HG03159 (cell line): Measurements from ENCODE around the gene EDEM2.
"Not testable (repeated sequence)": the region's sequence is repeated elsewhere in the genome, so short reads cannot be mapped to it uniquely, and the experiment has no call there.

Experiments
- ATAC-seq: cut with Tn5 transposase; IDR thresholded peaks from one replicate; pipeline ENCODE4 v1.9.1; 2021; ENCODE audit warnings: mild to moderate bottlenecking, moderate library complexity; ENCODE audit not compliant: unreplicated experiment

The EDEM2 gene

DNA sequence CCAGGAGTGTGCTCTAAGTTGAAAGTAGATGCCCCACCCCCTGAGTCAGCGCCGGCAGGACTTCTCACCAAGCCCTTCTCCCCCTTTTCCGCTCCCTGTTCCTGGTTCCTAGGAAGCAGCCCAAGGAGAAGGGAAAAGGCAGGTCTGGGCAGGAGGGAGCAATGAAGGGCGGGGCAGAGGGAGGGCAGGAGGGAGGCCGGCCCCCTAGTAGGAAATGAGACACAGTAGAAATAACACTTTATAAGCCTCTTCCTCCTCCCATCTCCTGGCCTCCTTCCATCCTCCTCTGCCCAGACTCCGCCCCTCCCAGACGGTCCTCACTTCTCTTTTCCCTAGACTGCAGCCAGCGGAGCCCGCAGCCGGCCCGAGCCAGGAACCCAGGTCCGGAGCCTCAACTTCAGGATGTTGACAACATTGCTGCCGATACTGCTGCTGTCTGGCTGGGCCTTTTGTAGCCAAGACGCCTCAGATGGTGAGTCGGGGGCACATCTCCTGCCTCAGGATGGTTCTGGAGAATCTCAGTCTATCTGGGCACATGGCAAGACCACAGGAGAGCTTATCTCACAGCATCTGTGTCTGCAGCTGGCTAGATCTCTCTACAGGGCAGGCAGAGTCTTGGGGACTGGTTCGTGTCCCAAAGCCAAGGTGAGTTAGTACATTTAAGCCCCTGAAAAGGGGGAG lies 24.8 kb upstream of the EDEM2 start, which contains the start of gene PROCR:
PROCR (plus strand) TSS at position 320 of the 681 bp plus-strand sequence; CDS start at position 403, 83 bp downstream.
- no peak for ATAC-seq

DNA sequence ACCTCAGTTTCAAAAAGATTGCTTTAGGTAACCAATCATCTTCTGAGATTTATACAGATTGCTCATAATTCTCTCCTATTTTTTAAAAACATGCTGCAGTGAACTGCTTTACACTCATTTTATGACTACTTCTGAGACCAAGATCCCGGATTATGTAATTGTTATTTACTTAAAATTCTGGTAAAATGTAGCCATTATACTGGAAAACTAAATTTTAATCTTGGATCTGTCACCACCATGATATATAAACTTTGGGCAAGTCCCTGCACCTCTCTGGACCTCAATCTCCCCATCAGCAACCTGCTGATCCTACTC lies 24.3 kb upstream of the EDEM2 start:
- ATAC-seq = no peak

GRCh38 chr20:35168701-35169409 lies 21.7 kb upstream of the EDEM2 start:
- not testable (repeated sequence) for ATAC-seq

- ATAC-seq = no peak
Observed at GRCh38 chr20:35167787-35168186, 20.7 kb upstream of the EDEM2 start.

DNA sequence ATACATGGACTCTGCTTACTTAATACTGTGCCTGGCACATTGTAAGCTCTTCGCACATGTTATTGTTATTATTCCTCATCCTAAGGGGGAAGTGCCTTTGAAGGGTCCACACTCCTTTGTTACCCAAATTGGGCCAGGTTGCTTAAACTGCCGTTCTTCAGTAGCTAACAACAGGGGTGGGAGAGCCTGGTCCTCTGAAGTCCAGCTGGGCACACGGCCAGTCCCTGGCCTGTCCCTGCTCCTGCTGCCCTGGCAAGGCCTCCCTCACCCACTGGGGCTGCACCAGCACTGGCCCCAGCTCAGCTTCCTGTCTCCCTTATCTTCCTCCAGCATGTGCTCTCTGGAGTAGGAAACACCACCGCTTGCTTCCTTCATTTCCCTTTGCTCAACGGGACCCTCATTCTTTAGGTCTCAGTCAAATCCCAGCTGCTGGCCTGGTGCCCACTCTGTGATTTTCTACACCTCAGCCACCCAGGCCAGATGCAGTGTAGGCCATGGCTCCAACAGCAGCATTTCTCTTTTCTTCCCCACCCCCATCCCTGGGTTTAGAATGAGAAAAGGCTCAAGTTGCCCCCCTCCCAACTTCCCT lies 19.2 kb upstream of the EDEM2 start:
- no peak for ATAC-seq

DNA sequence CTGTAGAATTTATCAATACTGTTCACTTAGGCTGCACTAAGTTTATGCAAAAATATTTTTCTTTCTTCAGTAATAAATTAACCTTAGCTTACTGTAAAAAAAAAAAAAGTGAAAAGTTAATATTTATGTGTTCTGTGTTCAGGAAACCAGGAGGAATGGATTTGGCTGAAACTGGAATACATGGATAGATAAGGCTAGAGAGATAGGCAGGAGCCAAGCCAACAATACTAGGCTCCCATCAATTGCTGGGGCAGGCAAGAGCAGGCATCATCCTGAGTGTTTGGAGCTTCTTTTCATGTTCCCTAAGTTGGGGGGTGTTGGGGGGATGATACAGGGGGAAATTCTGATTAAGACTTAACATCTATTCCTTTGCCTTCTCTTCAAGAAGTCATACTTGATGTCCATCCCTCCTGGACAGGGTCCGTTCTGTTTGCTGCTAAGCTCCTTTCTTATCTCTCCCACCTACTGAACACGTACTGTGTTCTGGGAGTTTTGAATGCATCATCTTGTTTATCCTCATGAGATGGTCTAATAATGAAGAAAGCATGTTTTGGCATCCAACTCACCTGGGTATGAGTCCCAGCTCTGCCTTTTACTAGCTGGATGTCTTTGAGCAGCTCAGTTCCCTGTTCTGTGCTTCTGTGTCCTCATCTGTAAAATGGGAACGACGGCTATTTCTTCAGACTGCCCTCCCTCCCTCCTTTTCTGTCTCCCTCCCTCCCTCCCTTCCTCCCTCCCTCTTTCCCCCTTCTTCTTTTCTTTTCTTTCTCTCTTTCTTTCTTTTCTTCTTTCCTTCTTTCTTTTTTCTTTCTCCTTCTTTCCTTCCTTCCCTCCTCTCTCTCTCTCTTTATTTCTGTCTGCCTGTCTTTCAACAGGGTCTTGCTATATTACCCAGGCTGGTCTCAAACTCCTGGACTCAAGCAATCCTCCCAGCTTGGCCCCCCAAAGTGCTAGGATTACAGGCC lies 18.4 kb upstream of the EDEM2 start:
- no peak for ATAC-seq

DNA sequence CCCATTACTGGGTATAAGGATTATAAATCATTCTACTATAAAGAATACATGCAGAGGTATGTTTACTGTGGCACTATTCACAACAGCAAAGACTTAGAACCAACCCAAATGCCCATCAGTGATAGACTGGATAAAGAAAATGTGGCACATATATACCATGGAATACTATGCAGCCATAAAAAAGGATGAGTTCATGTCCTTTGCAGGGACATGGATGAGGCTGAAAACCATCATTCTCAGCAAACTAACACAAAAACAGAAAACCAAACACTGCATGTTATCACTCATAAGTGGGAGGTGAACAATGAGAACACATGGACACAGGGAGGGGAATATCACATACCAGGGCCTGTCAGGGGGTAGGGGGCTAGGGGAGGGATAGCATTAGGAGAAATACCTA lies 17.4 kb upstream of the EDEM2 start:
- not testable (repeated sequence) for ATAC-seq

DNA sequence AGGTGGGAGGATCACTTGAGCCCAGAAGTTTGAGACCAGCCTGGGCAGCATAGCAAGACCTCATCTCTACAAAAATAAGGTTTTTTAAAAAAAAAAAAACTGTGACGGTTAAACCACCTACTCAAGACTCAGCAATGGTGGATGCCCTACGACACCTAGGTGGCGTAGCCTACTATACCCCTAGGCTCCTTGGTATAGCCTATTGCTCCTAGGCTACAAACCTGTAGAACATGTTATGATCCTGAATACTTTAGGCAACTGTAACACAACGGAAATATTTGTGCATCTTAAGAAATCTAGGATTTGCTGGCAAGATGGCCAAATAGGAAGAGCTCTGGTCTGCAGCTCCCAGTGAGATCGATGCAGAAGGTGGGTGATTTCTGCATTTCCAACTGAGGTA lies 13.2 kb upstream of the EDEM2 start:
- ATAC-seq = not testable (repeated sequence)

DNA sequence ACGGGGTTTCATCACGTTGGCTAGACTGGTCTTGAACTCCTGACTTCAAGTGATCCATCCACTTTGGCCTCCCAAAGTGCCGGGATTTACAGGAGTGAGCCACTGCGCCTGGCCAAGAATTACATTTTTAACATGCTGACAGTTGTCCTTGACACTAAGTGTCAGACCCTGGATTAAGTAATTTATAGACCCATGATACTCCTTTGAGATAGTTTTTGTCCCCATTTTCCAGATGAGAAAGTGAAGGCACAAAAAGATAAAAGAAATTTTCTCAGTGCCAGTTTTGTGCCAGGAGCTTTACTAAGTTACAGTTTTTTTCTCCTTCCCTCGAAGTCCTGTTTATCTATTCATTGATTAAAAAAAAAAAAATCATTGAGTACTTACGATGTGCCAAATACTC lies 9.8 kb upstream of the EDEM2 start:
- no peak for ATAC-seq

DNA sequence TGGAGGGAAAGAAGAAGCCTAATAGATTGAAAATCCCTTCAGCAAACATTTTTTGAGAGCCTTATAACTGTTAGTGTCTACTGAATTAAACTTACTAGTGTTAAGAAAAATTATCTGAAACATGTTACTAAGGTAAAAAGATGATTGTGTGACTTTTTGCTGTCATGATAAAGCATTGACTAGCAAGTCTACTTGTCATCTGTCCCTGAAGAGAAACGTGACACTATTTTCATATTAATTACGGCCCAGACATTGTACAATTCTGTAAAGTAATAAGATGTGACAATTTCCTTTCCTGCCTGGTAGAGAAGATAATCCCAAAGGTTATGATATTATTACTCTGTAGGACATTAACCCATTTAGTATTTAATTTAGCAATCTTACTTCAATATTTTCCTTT lies 8.8 kb upstream of the EDEM2 start:
- ATAC-seq = no peak

DNA sequence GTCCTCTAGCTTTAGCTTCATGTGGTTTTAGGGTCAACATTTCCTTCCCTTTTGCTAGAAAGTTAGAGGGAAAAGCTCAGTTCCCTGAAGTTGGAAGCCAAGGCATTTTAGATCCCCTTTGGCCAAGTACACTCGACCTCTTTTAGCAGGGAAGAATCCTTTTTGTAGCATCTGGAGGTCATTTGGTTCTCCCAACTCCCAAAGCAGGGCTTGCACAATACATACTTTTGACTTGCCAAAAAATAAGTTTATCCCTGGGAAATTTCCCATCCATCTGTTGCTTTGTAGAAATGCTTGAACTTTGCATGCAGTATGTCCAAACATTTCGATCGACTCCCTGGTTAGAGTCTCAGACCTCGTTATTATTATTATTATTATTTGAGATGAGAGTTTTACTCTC lies 4.6 kb upstream of the EDEM2 start:
- no peak for ATAC-seq

DNA sequence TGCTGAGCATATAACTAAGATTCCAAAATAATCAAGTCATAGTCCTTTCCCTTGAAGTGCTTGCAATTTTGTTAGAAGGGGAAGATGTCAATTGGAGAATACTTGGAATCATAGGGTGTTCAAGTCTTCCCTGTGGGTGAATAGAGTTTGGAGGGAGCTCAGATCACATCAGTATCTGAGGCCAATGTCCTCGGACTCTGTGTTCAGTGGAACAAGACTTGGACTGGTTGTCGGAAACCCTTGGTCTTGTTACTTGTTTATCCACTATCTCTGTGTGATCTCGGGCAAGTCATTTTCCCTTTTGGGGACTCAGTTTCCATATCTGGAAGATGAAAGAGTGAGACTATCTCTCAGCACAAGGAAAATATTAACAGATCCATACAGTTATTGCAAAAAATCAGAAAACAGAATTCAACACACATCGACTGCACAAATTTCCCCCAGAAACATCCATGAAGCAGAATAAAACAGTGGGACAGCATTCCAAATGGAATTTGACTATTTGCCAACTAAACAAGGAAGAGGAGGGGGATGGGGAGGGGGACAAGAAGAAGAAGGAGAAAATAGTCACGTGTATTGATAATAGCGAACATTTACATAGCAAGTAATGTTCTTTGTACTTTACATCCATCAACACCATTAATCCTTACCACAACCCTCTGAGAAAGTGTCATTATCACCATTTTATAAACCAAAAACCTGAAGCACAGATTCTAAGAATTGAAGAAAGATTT lies 3.9 kb upstream of the EDEM2 start:
- no peak for ATAC-seq

- peak; percentile 26 for ATAC-seq
Observed at GRCh38 chr20:35147575-35148071, 487 bp upstream of the EDEM2 start.

GRCh38 chr20:35146299-35146919 lies 727 bp downstream of the EDEM2 start:
- peak; percentile 6 for ATAC-seq

DNA sequence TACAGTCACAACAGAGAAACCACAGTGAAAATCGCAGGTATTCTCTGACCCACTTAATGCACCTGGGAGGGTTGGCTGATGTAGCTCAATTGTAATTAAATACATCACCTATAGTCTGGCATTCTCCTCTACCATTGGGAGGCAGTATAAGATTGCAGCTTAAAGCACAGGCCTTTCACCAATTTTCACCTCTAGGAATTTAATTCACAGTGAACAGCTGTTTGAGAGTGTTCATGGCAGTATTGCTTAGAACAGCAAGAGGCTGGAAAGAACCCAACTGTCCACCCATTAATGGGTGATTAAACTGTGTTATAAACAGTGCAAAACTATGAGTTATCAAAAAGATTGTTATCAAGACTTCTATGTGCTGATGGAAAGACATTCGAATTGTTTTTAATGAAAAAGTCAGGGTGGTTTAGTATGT lies 2.0 kb downstream of the EDEM2 start:
- no peak for ATAC-seq

- ATAC-seq = no peak
Observed at GRCh38 chr20:35144694-35145093, 2.4 kb downstream of the EDEM2 start.

DNA sequence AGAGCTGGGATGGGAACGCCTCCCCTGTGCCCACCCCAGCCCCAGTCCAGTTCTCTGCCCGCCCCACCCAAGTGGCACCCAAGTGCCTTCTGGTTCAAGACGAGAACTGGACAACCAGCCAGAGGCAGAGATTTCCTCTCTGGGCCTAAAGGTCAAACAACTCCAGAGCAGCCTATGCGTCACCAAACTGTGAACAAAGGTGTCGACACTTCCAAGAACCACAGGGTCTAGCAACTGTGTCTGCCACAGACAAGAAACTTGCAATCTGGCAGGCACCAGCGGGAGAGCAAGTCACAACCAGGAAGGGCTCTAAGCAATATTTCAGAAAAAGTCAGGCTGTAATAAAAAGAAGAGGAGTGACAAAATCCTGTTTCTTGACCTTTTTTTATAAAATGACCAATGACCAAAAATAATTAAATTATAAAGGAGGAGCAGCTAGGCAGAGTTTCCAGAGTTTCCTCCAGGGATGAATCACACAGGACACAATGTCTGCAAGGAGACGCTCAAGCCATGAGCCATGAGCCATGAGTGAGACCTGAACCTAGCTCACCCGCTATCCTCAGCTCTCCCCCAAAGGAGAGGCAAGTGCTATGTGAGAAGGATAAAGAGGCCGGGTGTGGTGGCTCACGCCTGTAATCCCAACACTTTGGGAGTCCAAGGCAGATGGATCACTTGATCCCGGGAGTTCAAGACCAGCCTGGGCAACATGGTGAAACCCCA lies 11.1 kb downstream of the EDEM2 start:
- no peak for ATAC-seq

DNA sequence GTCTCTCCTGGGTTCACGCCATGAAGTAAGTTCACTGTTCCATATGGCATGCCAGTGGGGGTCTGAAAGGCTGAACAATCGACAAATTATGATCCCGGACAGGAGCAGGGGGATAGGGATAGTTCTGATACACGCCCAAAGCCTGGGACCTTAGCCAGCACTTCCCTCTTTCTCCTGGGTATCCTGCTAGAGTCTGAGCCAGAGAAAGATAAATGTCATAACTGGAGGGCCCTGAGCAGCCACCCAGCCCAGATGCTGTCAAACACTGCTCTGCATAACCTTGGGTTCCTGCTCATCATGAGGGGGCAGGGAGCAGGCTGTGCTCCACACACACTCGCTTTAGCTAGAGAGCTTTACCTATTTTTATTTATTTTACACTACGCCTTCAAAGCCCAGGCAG lies 12.3 kb downstream of the EDEM2 start:
- ATAC-seq = no peak

GRCh38 chr20:35134472-35134871 lies 12.7 kb downstream of the EDEM2 start:
- ATAC-seq = no peak
